ENCODE measurements around the gene SUPT20HL2.

GRCh38 chrX:24343719-24344118 lies 29.9 kb upstream of the SUPT20HL2 start:
- no peak for TF ChIP-seq YY1 (IDR thresholded peaks at IDR 0.05; ENCODE audit: insufficient read depth, insufficient read length)
- TF ChIP-seq ZNF274 (IDR thresholded peaks at IDR 0.05; ENCODE audit: low read depth, low read length) = no peak
- no peak for TF ChIP-seq SUZ12 (IDR thresholded peaks at IDR 0.05; ENCODE audit: extremely low read depth, insufficient read depth, insufficient read length)
